Immature natural killer cell (primary cell): ENCODE data around the gene S100A7. TPM values are rescaled to one million over a fixed set of nuclear protein-coding genes. Genes with fewer than 3 reads are reported as not detected.

Experiments used
- DNase-seq, 3 donors: peaks; one replicate each; pipeline ENCODE4 v3.0.0; 2022; ENCODE audit warnings: mixed read lengths in 1 of 3
- H3K27ac Mint-ChIP-seq, 6 donors: one replicate each; pipeline ENCODE4 v1.8.0; 2020; ENCODE audit warnings: mixed read lengths in 6 of 6, mild to moderate bottlenecking in 5 of 6, inconsistent platforms in 4 of 6, moderate library complexity in 3 of 6
- H3K27me3 Mint-ChIP-seq, 3 donors: one replicate each; pipeline ENCODE4 v1.8.0; 2020 to 2021; ENCODE audit warnings: low read depth in 3 of 3, mild to moderate bottlenecking in 3 of 3, mixed read lengths in 3 of 3, moderate library complexity in 3 of 3, inconsistent platforms in 1 of 3
- H3K36me3 Mint-ChIP-seq, 3 donors: one replicate each; pipeline ENCODE4 v1.8.0; 2020; ENCODE audit warnings: mixed read lengths in 3 of 3, inconsistent platforms in 2 of 3, mild to moderate bottlenecking in 2 of 3
- H3K4me1 Mint-ChIP-seq, 2 donors: one replicate each; pipeline ENCODE4 v1.8.0; 2020; ENCODE audit warnings: inconsistent platforms in 2 of 2, mild to moderate bottlenecking in 2 of 2, mixed read lengths in 2 of 2, moderate library complexity in 1 of 2
- H3K4me3 Mint-ChIP-seq, 5 donors: one replicate each; pipeline ENCODE4 v1.8.0; 2020; ENCODE audit warnings: mild to moderate bottlenecking in 5 of 5, mixed read lengths in 5 of 5, inconsistent platforms in 3 of 5, moderate library complexity in 3 of 5
- H3K9me3 Mint-ChIP-seq, 6 donors: one replicate each; pipeline ENCODE4 v1.8.0; 2020; ENCODE audit warnings: mild to moderate bottlenecking in 6 of 6, mixed read lengths in 6 of 6, inconsistent platforms in 4 of 6, moderate library complexity in 3 of 6
- polyA plus RNA-seq, 3 donors: library from polyadenylated mRNA; unstranded; fragments of 300-500 nt; fragmentation: Illumina TruSeq; gene quantifications; one replicate each; pipeline ENCODE4 v1.2.3, GENCODE V29; 2021

S100A7 gene
- polyA plus RNA-seq, result not detected

- DNase-seq, result no peak
- Mint-ChIP-seq H3K27ac (no peak within 1 kb of the TSS), H3K9me3 (no peaks in the 10 kb centered on the region), H3K4me1 (no peaks in the 10 kb centered on the region), H3K27me3 (peaks cover 2 to 12% (median 8%) of the 10 kb centered on the region in 3 donors), H3K36me3 (no peaks in the 10 kb centered on the region), H3K4me3 (no peak within 1 kb of the TSS)
Measured at GRCh38 chr1:153460551-153460950, at the start of gene S100A7. Gene S100A7, minus strand, starts transcription at chr1:153460651. Its CDS starts 1,638 bp downstream, at chr1:153459013.

GRCh38 chr1:153509729-153510354, 49.4 kb upstream of the S100A7 start:
- peaks cover 0 to 4% (median 2%) of the 10 kb centered on the region in 3 donors for H3K27me3 Mint-ChIP-seq
- H3K4me3 Mint-ChIP-seq, result no peak overlapping the region
- no peak overlapping the region for H3K27ac Mint-ChIP-seq
- DNase-seq, result peak; percentile 33 to 56 (median 35)
- H3K9me3 Mint-ChIP-seq, result no peaks in the 10 kb centered on the region
- H3K36me3 Mint-ChIP-seq, result no peaks in the 10 kb centered on the region
- H3K4me1 Mint-ChIP-seq, result peaks cover 0 to 6% of the 10 kb centered on the region in 2 donors

- Mint-ChIP-seq H3K4me3 (no peak overlapping the region), H3K36me3 (no peaks in the 10 kb centered on the region), H3K9me3 (no peaks in the 10 kb centered on the region), H3K4me1 (peaks cover 0 to 6% of the 10 kb centered on the region in 2 donors), H3K27ac (no peak overlapping the region), H3K27me3 (peaks cover 0 to 4% (median 2%) of the 10 kb centered on the region in 3 donors)
- no peak for DNase-seq
Measured at GRCh38 chr1:153509036-153509435, 48.6 kb upstream of the S100A7 start.

- Mint-ChIP-seq H3K9me3 (no peaks in the 10 kb centered on the region), H3K27ac (no peak overlapping the region), H3K27me3 (peaks cover 0 to 4% (median 2%) of the 10 kb centered on the region in 3 donors), H3K4me1 (peaks cover 0 to 6% of the 10 kb centered on the region in 2 donors), H3K36me3 (no peaks in the 10 kb centered on the region), H3K4me3 (no peak overlapping the region)
- no peak for DNase-seq
Measured at GRCh38 chr1:153507926-153508583, 47.6 kb upstream of the S100A7 start.

GRCh38 chr1:153506831-153507413, 46.5 kb upstream of the S100A7 start:
- H3K9me3 Mint-ChIP-seq, result no peaks in the 10 kb centered on the region
- DNase-seq, result no peak
- H3K27me3 Mint-ChIP-seq, result peaks cover 2 to 4% (median 2%) of the 10 kb centered on the region in 3 donors
- no peak overlapping the region for H3K27ac Mint-ChIP-seq
- H3K4me3 Mint-ChIP-seq, result no peak overlapping the region
- no peaks in the 10 kb centered on the region for H3K36me3 Mint-ChIP-seq
- H3K4me1 Mint-ChIP-seq, result peaks cover 0 to 6% of the 10 kb centered on the region in 2 donors

- peaks cover 2 to 3% (median 2%) of the 10 kb centered on the region in 3 donors for H3K27me3 Mint-ChIP-seq
- H3K27ac Mint-ChIP-seq, result no peak overlapping the region
- no peaks in the 10 kb centered on the region for H3K36me3 Mint-ChIP-seq
- no peak overlapping the region for H3K4me3 Mint-ChIP-seq
- H3K9me3 Mint-ChIP-seq, result no peaks in the 10 kb centered on the region
- no peak for DNase-seq
- peaks cover 0 to 6% of the 10 kb centered on the region in 2 donors for H3K4me1 Mint-ChIP-seq
Measured at GRCh38 chr1:153506386-153506785, 45.9 kb upstream of the S100A7 start.

GRCh38 chr1:153505576-153505975, 45.1 kb upstream of the S100A7 start:
- Mint-ChIP-seq H3K27me3 (peaks cover 0 to 3% (median 2%) of the 10 kb centered on the region in 3 donors), H3K36me3 (no peaks in the 10 kb centered on the region), H3K9me3 (no peaks in the 10 kb centered on the region), H3K4me1 (no peaks in the 10 kb centered on the region), H3K27ac (no peak overlapping the region), H3K4me3 (no peak overlapping the region)
- no peak for DNase-seq

- no peak overlapping the region for H3K27ac Mint-ChIP-seq
- H3K27me3 Mint-ChIP-seq, result peaks cover 1 to 3% (median 2%) of the 10 kb centered on the region in 3 donors
- no peaks in the 10 kb centered on the region for H3K4me1 Mint-ChIP-seq
- no peaks in the 10 kb centered on the region for H3K9me3 Mint-ChIP-seq
- no peak overlapping the region for H3K4me3 Mint-ChIP-seq
- no peaks in the 10 kb centered on the region for H3K36me3 Mint-ChIP-seq
- no peak for DNase-seq
Measured at GRCh38 chr1:153503766-153504165, 43.3 kb upstream of the S100A7 start.

- no peaks in the 10 kb centered on the region for H3K9me3 Mint-ChIP-seq
Measured at GRCh38 chr1:153498746-153499145, 38.3 kb upstream of the S100A7 start.

GRCh38 chr1:153495536-153495935, 35.1 kb upstream of the S100A7 start:
- H3K9me3 Mint-ChIP-seq, result no peaks in the 10 kb centered on the region
- H3K27ac Mint-ChIP-seq, result no peak overlapping the region
- no peak overlapping the region for H3K4me3 Mint-ChIP-seq
- DNase-seq, result no peak
- peaks cover 1 to 15% (median 9%) of the 10 kb centered on the region in 3 donors for H3K27me3 Mint-ChIP-seq
- no peaks in the 10 kb centered on the region for H3K4me1 Mint-ChIP-seq
- H3K36me3 Mint-ChIP-seq, result peaks cover 0 to 3% (median 0%) of the 10 kb centered on the region in 3 donors

More at GRCh38 chr1:153498746-153499145, 38.3 kb upstream of the S100A7 start:
- DNase-seq, result no peak
- no peaks in the 10 kb centered on the region for H3K4me1 Mint-ChIP-seq
- H3K27ac Mint-ChIP-seq, result no peak overlapping the region
- H3K36me3 Mint-ChIP-seq, result no peaks in the 10 kb centered on the region
- H3K4me3 Mint-ChIP-seq, result no peak overlapping the region
- H3K27me3 Mint-ChIP-seq, result peaks cover 1 to 15% (median 5%) of the 10 kb centered on the region in 3 donors

- H3K27me3 Mint-ChIP-seq, result peaks cover 1 to 15% (median 9%) of the 10 kb centered on the region in 3 donors
- H3K4me3 Mint-ChIP-seq, result no peak overlapping the region
- no peak overlapping the region for H3K27ac Mint-ChIP-seq
- DNase-seq, result peak; percentile 30 to 43 (median 41)
- no peaks in the 10 kb centered on the region for H3K9me3 Mint-ChIP-seq
- peaks cover 0 to 3% (median 0%) of the 10 kb centered on the region in 3 donors for H3K36me3 Mint-ChIP-seq
- H3K4me1 Mint-ChIP-seq, result no peaks in the 10 kb centered on the region
Measured at GRCh38 chr1:153494976-153495535, 34.6 kb upstream of the S100A7 start.

- Mint-ChIP-seq H3K27ac (peak overlapping the region in 3 of 6 donors; percentile 0 to 50 (median 3)), H3K9me3 (no peaks in the 10 kb centered on the region), H3K4me1 (no peaks in the 10 kb centered on the region), H3K4me3 (no peak overlapping the region), H3K27me3 (peaks cover 1 to 18% (median 7%) of the 10 kb centered on the region in 3 donors), H3K36me3 (peaks cover 0 to 3% (median 0%) of the 10 kb centered on the region in 3 donors)
- no peak for DNase-seq
Measured at GRCh38 chr1:153493343-153493960, 33.0 kb upstream of the S100A7 start.

- peaks cover 0 to 3% (median 0%) of the 10 kb centered on the region in 3 donors for H3K36me3 Mint-ChIP-seq
- no peaks in the 10 kb centered on the region for H3K9me3 Mint-ChIP-seq
- peaks cover 1 to 19% (median 7%) of the 10 kb centered on the region in 3 donors for H3K27me3 Mint-ChIP-seq
- DNase-seq, result no peak
- no peak overlapping the region for H3K4me3 Mint-ChIP-seq
- no peaks in the 10 kb centered on the region for H3K4me1 Mint-ChIP-seq
- peak overlapping the region in 1 of 6 donors; percentile 28 for H3K27ac Mint-ChIP-seq
Measured at GRCh38 chr1:153490272-153491051, 30.0 kb upstream of the S100A7 start.
